Peyer's patch (tissue), 4 donors: ENCODE measurements around the gene LYST. TPM values are rescaled to one million over a fixed set of nuclear protein-coding genes. Genes with fewer than 3 reads are reported as not detected.
"Not testable (repeated sequence)": the region's sequence is repeated elsewhere in the genome, so short reads cannot be mapped to it uniquely, and the experiment has no call there.

Experiments used
- DNase-seq, 3 donors: peaks; one replicate each; pipeline ENCODE4 v3.0.0-alpha.2; 2017 to 2019
- H3K27ac ChIP-seq, 4 donors: fragments of 200-600 bp; sonication (generic); one replicate each; pipeline ENCODE4 v1.5.1; 2016 to 2019
- H3K27me3 ChIP-seq, 2 donors: fragments of 200-600 bp; sonication (generic); one replicate each; pipeline ENCODE4 v1.5.1; 2019
- H3K36me3 ChIP-seq, 3 donors: fragments of 200-600 bp; sonication (generic); one replicate each; pipeline ENCODE4 v1.5.1; 2016 to 2019
- H3K4me1 ChIP-seq, 4 donors: fragments of 200-600 bp; sonication (generic); one replicate each; pipeline ENCODE4 v1.5.1; 2016 to 2019
- H3K4me3 ChIP-seq, 4 donors: fragments of 200-600 bp; sonication (generic); 1 replicate in 3 of 4; 2 replicates in 1 of 4; pipeline ENCODE4 v1.5.1; 2016 to 2019; ENCODE audit warnings: mild to moderate bottlenecking in 1 of 4
- H3K9me3 ChIP-seq, 4 donors: fragments of 200-600 bp; sonication (generic); one replicate each; pipeline ENCODE4 v1.5.1; 2016 to 2019; ENCODE audit warnings: mild to moderate bottlenecking in 1 of 4
- POLR2A ChIP-seq, 2 donors: fragments of 450-650 bp; IDR thresholded peaks; one replicate each; pipeline ENCODE4 v1.5.1; 2017; ENCODE audit warnings: antibody characterized with exemption in 2 of 2, mild to moderate bottlenecking in 2 of 2, moderate library complexity in 2 of 2
- total RNA-seq, 4 donors: library from RNA; depleted of rRNA; stranded (reverse); fragments of >200 nt; gene quantifications; one replicate each; pipeline ENCODE4 v1.1.0, GENCODE V29; 2016
- TF ChIP-seq, protein P1 (sequence below), 6 experiments: fragments of 450-650 bp in 4 of 6; fragments of 200-600 bp in 2 of 6; sonication (generic) in 1 of 6; IDR thresholded peaks; one replicate each; pipeline ENCODE4 v1.5.1; 2017 to 2019; ENCODE audit warnings: antibody characterized with exemption in 6 of 6, mild to moderate bottlenecking in 3 of 6, moderate library complexity in 1 of 6

The LYST gene
- total RNA-seq, 4 donors from 2014 or later: 27.8 to 68.5 (median 35.5) TPM

DNA sequence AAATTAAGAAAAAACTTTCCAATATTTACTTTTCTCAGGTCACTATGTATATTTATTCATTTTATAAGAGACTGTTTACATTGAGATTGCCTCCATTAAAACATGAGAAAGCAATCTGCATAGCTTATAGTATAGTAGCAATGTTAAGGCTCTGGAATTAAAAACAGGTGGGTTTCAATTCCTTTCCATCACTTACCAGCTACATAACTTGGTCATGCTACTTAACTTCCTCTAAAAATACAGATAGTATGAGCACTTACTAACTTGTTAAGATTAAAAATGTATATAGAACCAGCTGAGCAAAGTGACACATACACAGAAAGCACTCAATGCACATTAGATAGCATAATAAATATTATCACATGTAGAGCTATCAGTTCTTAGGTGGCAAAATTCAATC lies 76.6 kb downstream of the LYST start:
- H3K4me1 ChIP-seq: no peaks in the 10 kb centered on the region
- TF ChIP-seq, protein P1, sequence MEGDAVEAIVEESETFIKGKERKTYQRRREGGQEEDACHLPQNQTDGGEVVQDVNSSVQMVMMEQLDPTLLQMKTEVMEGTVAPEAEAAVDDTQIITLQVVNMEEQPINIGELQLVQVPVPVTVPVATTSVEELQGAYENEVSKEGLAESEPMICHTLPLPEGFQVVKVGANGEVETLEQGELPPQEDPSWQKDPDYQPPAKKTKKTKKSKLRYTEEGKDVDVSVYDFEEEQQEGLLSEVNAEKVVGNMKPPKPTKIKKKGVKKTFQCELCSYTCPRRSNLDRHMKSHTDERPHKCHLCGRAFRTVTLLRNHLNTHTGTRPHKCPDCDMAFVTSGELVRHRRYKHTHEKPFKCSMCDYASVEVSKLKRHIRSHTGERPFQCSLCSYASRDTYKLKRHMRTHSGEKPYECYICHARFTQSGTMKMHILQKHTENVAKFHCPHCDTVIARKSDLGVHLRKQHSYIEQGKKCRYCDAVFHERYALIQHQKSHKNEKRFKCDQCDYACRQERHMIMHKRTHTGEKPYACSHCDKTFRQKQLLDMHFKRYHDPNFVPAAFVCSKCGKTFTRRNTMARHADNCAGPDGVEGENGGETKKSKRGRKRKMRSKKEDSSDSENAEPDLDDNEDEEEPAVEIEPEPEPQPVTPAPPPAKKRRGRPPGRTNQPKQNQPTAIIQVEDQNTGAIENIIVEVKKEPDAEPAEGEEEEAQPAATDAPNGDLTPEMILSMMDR (IDR thresholded peaks at IDR 0.05): no peak
- TF ChIP-seq POLR2A (IDR thresholded peaks at IDR 0.05): no peak
- H3K27ac ChIP-seq: no peak overlapping the region
- no peaks in the 10 kb centered on the region for H3K27me3 ChIP-seq
- no peak for DNase-seq
- H3K36me3 ChIP-seq: peaks cover 0 to 15% (median 0%) of the 10 kb centered on the region in 3 donors
- no peak overlapping the region for H3K4me3 ChIP-seq
- no peaks in the 10 kb centered on the region for H3K9me3 ChIP-seq

DNA sequence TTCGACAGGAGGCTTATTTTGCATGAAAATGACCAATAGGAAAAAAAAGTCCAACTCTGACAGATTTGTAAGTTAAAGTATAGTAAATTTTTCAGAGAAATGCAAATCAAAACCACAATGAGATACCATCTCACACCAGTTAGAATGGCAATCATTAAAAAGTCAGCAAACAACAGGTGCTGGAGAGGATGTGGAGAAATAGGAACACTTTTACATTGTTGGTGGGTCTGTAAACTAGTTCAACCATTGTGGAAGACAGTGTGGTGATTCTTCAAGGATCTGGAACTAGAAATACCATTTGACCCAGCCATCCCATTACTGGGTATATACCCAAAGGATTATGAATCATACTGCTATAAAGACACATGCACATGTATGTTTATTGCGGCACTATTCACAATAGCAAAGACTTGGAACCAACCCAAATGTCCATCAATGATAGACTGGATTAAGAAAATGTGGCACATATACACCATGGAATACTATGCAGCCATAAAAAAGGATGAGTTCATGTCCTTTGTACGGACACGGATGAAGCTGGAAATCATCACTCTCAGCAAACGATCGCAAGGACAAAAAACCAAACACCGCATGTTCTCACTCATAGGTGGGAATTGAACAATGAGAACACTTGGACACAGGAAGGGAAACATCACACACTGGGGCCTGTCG lies 80.3 kb downstream of the LYST start:
- not testable (repeated sequence) for H3K27me3 ChIP-seq, H3K4me3 ChIP-seq, H3K4me1 ChIP-seq, DNase-seq, H3K9me3 ChIP-seq, H3K27ac ChIP-seq
- H3K36me3 ChIP-seq: peaks cover 0 to 10% (median 0%) of the 10 kb centered on the region in 3 donors

DNA sequence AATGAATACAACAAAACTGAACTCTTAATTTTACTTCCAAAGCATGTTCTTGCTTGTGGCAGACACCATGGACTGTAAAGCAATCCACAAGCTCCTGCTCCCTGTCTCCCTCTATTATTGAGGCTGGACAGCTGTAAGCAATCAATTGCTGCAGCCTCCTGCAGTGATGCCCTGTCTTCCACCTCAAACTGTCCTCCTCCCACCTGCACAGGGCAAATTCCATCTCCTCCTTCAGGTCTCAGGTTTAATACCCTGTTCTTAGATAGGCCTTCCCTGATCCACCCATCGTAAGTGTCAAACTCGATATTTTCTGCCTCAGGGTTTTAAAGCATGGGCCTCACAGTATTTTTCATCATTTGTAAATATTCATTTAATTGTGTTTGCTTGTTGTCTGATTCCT lies 81.8 kb downstream of the LYST start:
- H3K27ac ChIP-seq: no peak overlapping the region
- no peak for DNase-seq
- no peaks in the 10 kb centered on the region for H3K9me3 ChIP-seq
- TF ChIP-seq, protein P1 (IDR thresholded peaks at IDR 0.05): no peak
- TF ChIP-seq POLR2A (IDR thresholded peaks at IDR 0.05): no peak
- H3K4me3 ChIP-seq: no peak overlapping the region
- H3K36me3 ChIP-seq: no peaks in the 10 kb centered on the region
- H3K27me3 ChIP-seq: no peaks in the 10 kb centered on the region
- H3K4me1 ChIP-seq: no peaks in the 10 kb centered on the region

DNA sequence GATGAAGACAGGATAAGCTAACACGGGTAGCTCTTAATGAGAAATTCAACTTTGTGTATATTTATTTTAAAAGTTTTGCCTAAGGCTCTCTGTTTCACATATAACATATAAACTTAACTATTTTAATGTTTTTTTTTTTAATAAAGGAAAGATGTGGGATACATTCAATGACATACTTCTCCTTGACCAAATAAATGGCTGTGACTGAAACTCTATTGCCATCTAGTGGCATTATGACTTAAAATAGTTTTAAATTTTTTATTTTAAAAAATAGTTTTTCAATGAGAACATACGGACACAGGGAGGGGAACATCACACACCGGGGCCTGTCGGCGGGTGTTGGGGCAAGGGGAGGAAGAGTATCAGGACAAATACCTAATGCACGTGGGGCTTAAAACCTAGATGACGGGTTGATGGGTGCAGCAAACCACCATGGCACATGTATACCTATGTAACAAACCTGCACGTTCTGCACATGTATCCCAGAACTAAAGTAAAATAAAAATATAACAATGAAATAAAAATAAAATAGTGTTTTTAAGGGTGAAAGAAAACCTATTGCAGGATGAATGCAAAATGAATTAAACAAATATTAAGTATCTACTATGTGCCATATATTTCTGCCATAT lies 83.4 kb downstream of the LYST start:
- DNase-seq: no peak
- H3K9me3 ChIP-seq: no peaks in the 10 kb centered on the region
- no peak overlapping the region for H3K4me3 ChIP-seq
- no peaks in the 10 kb centered on the region for H3K4me1 ChIP-seq
- H3K36me3 ChIP-seq: no peaks in the 10 kb centered on the region
- TF ChIP-seq, protein P1 (IDR thresholded peaks at IDR 0.05): peak in 4 of 6 experiments; percentile 38 to 52 (median 45)
- TF ChIP-seq POLR2A (IDR thresholded peaks at IDR 0.05): no peak
- H3K27me3 ChIP-seq: no peaks in the 10 kb centered on the region
- no peak overlapping the region for H3K27ac ChIP-seq

DNA sequence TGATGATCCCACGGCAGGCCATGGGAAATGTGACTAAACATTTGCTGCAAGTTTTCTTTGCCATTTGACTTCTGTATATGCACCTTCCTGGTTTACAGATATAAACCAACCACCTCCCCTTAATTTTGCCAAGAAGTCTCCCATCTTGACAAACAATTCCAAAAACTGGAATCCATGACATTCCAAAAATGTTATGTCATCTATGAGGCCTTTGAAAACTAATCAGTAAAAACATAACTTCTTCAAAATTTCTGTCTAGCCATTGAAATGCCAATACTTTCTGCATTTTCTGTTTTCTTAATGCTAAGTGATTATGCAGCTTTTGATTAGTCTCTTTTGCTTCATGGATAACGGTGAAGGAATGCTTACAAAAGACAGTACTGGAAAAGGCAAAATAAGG lies 84.1 kb downstream of the LYST start:
- DNase-seq: no peak
- no peaks in the 10 kb centered on the region for H3K4me1 ChIP-seq
- H3K27me3 ChIP-seq: no peaks in the 10 kb centered on the region
- H3K27ac ChIP-seq: no peak overlapping the region
- TF ChIP-seq, protein P1 (IDR thresholded peaks at IDR 0.05): no peak
- no peak for TF ChIP-seq POLR2A (IDR thresholded peaks at IDR 0.05)
- H3K9me3 ChIP-seq: no peaks in the 10 kb centered on the region
- no peak overlapping the region for H3K4me3 ChIP-seq
- H3K36me3 ChIP-seq: no peaks in the 10 kb centered on the region

DNA sequence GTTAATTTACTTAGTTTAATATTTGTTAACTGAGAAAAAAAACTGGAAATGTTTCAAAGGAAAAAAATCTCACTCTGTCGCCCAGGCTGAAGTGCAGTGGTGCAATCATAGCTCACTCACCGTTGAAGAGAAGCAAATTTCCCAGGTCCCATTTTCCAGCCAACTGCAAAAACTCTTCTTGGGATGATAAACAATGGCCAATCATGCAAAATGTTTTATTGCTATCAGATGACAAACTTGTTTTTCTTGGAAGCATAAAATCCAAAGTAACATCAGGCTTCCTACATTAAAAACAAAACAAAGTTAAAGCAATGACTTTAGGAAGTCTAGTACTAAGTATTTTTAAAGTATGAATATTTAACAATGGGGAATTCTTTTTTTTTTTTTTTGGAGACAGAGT lies 84.9 kb downstream of the LYST start:
- DNase-seq: no peak

More for the DNA sequence above, 84.9 kb downstream of the LYST start:
- Histone ChIP-seq H3K4me3 (no peak overlapping the region), H3K27ac (no peak overlapping the region), H3K27me3 (no peaks in the 10 kb centered on the region), H3K36me3 (no peaks in the 10 kb centered on the region), H3K4me1 (no peaks in the 10 kb centered on the region), H3K9me3 (no peaks in the 10 kb centered on the region)
- TF ChIP-seq POLR2A (IDR thresholded peaks at IDR 0.05): no peak
